Activated CD8-positive, alpha-beta T cell treated with anti-CD3 and anti-CD28 coated beads for 36 hours (primary cell): ENCODE measurements around the gene COL5A2. TPM values are rescaled to one million over a fixed set of nuclear protein-coding genes. Genes with fewer than 3 reads are reported as not detected.

Experiments used
- ATAC-seq: fragments of 200-7000 bp; cut with Tn5 transposase; one replicate; pipeline ENCODE4 v1.10.0; 2021; ENCODE audit warnings: mild to moderate bottlenecking, moderate library complexity
- CTCF ChIA-PET: fragments of 350-600 bp; sonication (Branson Sonifier 250); formaldehyde crosslinking; loops from one replicate; lab custom pipeline; 2021; ENCODE audit warnings: antibody characterized with exemption; lab: Charles Lee
- POLR2A ChIA-PET: fragments of 350-600 bp; sonication (Branson Sonifier 250); formaldehyde crosslinking; loops from one replicate; lab custom pipeline; 2021; ENCODE audit warnings: antibody characterized with exemption; lab: Charles Lee
- DNase-seq: peaks from one replicate; pipeline ENCODE4 v3.0.0-alpha.2; 2020
- H3K27ac Mint-ChIP-seq: one replicate; pipeline ENCODE4 v1.8.0; 2021; ENCODE audit warnings: mild to moderate bottlenecking, mixed read lengths
- H3K27me3 Mint-ChIP-seq: one replicate; pipeline ENCODE4 v1.8.0; 2021; ENCODE audit warnings: mixed read lengths
- H3K36me3 Mint-ChIP-seq: one replicate; pipeline ENCODE4 v1.8.0; 2021; ENCODE audit warnings: low read depth, mixed read lengths
- H3K4me1 Mint-ChIP-seq: one replicate; pipeline ENCODE4 v1.8.0; 2021; ENCODE audit warnings: low read depth, mixed read lengths
- H3K4me3 Mint-ChIP-seq: one replicate; pipeline ENCODE4 v1.8.0; 2021; ENCODE audit warnings: mild to moderate bottlenecking, moderate library complexity, mixed read lengths
- H3K9me3 Mint-ChIP-seq: one replicate; pipeline ENCODE4 v1.8.0; 2021; ENCODE audit warnings: mixed read lengths
- intact Hi-C: fragments of 100-400 bp; cut with micrococcal nuclease; formaldehyde crosslinking; loops from one replicate; pipeline ENCODE4 v1.10.0; 2022
- total RNA-seq, 2 experiments: library from RNA; stranded (reverse); gene quantifications; one replicate each; pipeline ENCODE4 v1.2.3, GENCODE V29; 2021
- TF ChIP-seq, protein P1 (sequence below): fragments of 200-600 bp; IDR thresholded peaks from one replicate; pipeline ENCODE4 v1.8.0; 2022; ENCODE audit warnings: antibody characterized with exemption, mild to moderate bottlenecking

Gene COL5A2
- total RNA-seq, 2 experiments from 2014 or later, result 2.3 to 3.3 TPM

DNA sequence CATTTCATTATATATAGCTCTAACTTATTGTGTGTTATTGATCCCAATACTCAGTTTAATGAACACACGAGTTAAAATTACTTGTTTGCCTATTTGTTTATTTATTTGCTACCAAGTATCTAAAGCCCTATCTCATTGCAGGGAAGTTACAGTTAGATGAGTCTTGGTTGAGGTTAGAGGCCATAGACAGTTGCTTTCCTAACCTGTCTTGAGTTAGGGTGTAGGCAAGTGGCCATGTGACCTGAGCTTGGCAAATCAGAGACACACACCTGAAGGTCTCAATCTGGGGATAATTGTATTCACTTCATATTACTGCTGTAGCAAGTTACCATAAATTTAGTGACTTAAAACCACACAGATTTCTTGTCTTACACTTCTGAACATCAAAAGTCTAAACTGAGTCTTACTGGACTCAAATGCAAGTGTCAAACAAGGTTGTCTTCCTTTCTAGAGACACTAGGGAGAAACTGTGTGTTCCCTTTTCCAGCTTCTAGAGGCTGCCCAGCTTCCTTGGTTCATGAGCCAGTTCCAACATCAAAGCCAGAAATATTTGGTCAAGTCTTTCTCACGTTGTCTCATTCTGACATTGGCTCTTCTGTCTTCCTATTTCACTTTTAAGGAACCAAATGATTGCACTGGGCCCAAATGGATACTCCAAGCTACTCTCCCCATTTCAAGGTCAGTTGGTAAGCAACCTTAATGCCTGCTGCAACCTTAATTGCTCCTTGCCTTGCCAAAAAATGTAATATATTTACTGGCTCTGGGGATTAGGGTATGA lies 165.7 kb downstream of the COL5A2 start:
- CTCF ChIA-PET, result interaction anchor here (1.3 kb wide), 1 partner anchor 30 kb away, joined by 4 read pairs; no protein-coding TSS in a partner anchor
- peaks cover 8% of the 10 kb centered on the region for H3K27me3 Mint-ChIP-seq

DNA sequence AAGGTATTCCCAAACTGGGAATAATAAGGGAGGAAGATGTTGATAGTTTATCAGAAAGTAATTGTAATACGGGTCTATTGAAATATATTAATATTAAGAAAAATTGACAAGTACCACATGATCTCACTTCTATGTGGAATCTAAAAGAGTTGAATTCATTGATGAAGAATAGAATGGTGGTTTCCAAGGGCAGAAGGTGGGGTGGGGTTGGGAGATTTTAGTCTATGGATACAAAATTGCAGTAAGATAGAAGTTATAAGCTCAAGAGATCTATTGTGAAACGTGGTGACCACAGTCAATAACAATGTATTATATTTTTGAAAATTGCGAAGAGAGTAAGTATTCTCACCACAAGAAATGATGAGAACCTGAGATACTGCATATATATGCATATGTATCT lies 166.5 kb downstream of the COL5A2 start:
- Mint-ChIP-seq H3K27ac (no peak overlapping the region), H3K4me1 (no peaks in the 10 kb centered on the region), H3K36me3 (no peaks in the 10 kb centered on the region), H3K4me3 (no peak overlapping the region), H3K9me3 (no peaks in the 10 kb centered on the region), H3K27me3 (peaks cover 8% of the 10 kb centered on the region)
- POLR2A ChIA-PET, result no interaction called here
- CTCF ChIA-PET, result no interaction called here
- no peak for ATAC-seq
- intact Hi-C loops, result no loop called here
- no peak for DNase-seq
- TF ChIP-seq, protein P1, sequence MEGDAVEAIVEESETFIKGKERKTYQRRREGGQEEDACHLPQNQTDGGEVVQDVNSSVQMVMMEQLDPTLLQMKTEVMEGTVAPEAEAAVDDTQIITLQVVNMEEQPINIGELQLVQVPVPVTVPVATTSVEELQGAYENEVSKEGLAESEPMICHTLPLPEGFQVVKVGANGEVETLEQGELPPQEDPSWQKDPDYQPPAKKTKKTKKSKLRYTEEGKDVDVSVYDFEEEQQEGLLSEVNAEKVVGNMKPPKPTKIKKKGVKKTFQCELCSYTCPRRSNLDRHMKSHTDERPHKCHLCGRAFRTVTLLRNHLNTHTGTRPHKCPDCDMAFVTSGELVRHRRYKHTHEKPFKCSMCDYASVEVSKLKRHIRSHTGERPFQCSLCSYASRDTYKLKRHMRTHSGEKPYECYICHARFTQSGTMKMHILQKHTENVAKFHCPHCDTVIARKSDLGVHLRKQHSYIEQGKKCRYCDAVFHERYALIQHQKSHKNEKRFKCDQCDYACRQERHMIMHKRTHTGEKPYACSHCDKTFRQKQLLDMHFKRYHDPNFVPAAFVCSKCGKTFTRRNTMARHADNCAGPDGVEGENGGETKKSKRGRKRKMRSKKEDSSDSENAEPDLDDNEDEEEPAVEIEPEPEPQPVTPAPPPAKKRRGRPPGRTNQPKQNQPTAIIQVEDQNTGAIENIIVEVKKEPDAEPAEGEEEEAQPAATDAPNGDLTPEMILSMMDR, result no peak

More for the DNA sequence above, 165.7 kb downstream of the COL5A2 start:
- no peak for DNase-seq
- POLR2A ChIA-PET, result no interaction called here
- no peaks in the 10 kb centered on the region for H3K36me3 Mint-ChIP-seq
- H3K9me3 Mint-ChIP-seq, result no peaks in the 10 kb centered on the region
- no peak overlapping the region for H3K4me3 Mint-ChIP-seq
- intact Hi-C loops, result no loop called here
- H3K4me1 Mint-ChIP-seq, result no peaks in the 10 kb centered on the region
- TF ChIP-seq, protein P1, result no peak
- no peak overlapping the region for H3K27ac Mint-ChIP-seq
- no peak for ATAC-seq

DNA sequence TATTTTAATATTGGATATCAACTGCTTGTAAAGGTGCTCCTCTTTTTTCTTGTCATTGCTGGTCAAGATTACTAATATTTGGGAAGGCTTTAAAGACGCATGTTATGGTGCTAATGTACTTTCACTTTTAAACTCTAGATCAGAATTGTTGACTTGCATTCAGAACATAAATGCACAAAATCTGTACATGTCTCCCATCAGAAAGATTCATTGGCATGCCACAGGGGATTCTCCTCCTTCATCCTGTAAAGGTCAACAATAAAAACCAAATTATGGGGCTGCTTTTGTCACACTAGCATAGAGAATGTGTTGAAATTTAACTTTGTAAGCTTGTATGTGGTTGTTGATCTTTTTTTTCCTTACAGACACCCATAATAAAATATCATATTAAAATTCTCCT lies 167.2 kb downstream of the COL5A2 start:
- intact Hi-C loops, result no loop called here
- no peak for ATAC-seq
- Mint-ChIP-seq H3K27me3 (peaks cover 7% of the 10 kb centered on the region), H3K4me1 (no peaks in the 10 kb centered on the region), H3K27ac (no peak overlapping the region), H3K4me3 (no peak overlapping the region), H3K9me3 (no peaks in the 10 kb centered on the region), H3K36me3 (no peaks in the 10 kb centered on the region)
- DNase-seq, result no peak
- ChIA-PET POLR2A (no interaction called here), CTCF (no interaction called here)
- TF ChIP-seq, protein P1, result no peak

DNA sequence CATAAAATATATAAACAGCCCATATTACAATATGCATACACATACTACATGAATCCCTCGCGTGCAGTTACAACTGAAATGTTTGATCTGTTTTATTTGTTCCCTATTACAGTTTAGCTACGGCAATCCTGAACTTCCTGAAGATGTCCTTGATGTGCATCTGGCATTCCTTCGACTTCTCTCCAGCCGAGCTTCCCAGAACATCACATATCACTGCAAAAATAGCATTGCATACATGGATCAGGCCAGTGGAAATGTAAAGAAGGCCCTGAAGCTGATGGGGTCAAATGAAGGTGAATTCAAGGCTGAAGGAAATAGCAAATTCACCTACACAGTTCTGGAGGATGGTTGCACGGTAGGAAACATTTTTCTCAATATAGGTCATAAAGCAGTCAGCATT lies 169.0 kb downstream of the COL5A2 start:
- TF ChIP-seq, protein P1, result no peak
- ChIA-PET POLR2A (no interaction called here), CTCF (no interaction called here)
- intact Hi-C loops, result no loop called here
- Mint-ChIP-seq H3K4me1 (no peaks in the 10 kb centered on the region), H3K27me3 (peaks cover 6% of the 10 kb centered on the region), H3K27ac (no peak overlapping the region), H3K4me3 (no peak overlapping the region), H3K36me3 (no peaks in the 10 kb centered on the region), H3K9me3 (no peaks in the 10 kb centered on the region)
- ATAC-seq (no peak), DNase-seq (no peak)

DNA sequence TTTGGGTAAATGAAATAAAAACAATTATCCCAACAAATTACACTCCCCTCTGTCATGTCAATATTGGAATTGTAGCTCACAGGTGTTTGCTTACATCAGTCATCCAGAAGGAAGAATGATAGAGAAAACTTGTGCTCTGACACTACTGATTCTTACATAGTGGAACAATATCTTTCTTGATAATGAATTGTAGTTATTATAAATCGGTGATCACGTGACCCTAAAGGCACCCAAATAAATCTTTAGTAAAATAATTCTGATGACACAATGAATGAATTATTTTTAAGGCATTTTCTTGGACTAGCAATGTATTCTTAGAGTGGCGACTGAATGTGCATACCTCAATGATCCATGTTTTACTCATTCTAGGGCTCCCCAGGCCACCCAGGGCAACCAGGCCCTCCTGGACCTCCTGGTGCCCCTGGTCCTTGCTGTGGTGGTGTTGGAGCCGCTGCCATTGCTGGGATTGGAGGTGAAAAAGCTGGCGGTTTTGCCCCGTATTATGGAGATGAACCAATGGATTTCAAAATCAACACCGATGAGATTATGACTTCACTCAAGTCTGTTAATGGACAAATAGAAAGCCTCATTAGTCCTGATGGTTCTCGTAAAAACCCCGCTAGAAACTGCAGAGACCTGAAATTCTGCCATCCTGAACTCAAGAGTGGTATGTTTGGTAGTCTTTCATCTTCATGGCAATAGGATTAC lies 170.9 kb downstream of the COL5A2 start:
- no peaks in the 10 kb centered on the region for H3K9me3 Mint-ChIP-seq
- TF ChIP-seq, protein P1, result no peak
- no peaks in the 10 kb centered on the region for H3K36me3 Mint-ChIP-seq
- DNase-seq (no peak), ATAC-seq (no peak)
- H3K4me3 Mint-ChIP-seq, result no peak overlapping the region
- intact Hi-C loops, result no loop called here
- no peaks in the 10 kb centered on the region for H3K4me1 Mint-ChIP-seq
- H3K27me3 Mint-ChIP-seq, result peaks cover 8% of the 10 kb centered on the region
- ChIA-PET POLR2A (no interaction called here), CTCF (no interaction called here)
- no peak overlapping the region for H3K27ac Mint-ChIP-seq
